HEK293 (cell line): Measurements from ENCODE around the gene AADACL3.

Source experiments
- CTCF ChIA-PET: fragments of 350-600 bp; formaldehyde crosslinking; extraction: SDS; loops from one replicate; lab custom pipeline; 2021; ENCODE audit warnings: antibody characterized with exemption; lab: Yijun Ruan, JAX
- POLR2A ChIA-PET: fragments of 300-600 bp; formaldehyde crosslinking; extraction: SDS; loops from one replicate; lab custom pipeline; 2020; ENCODE audit warnings: antibody characterized with exemption, inconsistent platforms; lab: Yijun Ruan, JAX
- H3K27ac ChIP-seq: fragments of 200-500 bp; sonication (Bioruptor generic); 2 replicates; pipeline ENCODE4 v1.5.1; 2014; ENCODE audit warnings: low read depth, low read length, control low read depth, inconsistent platforms; ENCODE audit errors: extremely low read depth
- H3K36me3 ChIP-seq, 2 experiments: fragments of 200-500 bp in 1 of 2; sonication (Bioruptor generic) in 1 of 2; 1 replicate in 1 of 2; 2 replicates in 1 of 2; pipeline ENCODE4 v1.5.1; 2014 to 2017; ENCODE audit warnings: inconsistent platforms in 2 of 2, low read length in 2 of 2; ENCODE audit not compliant: control insufficient read depth in 2 of 2, insufficient read depth in 1 of 2
- H3K4me1 ChIP-seq: fragments of 200-500 bp; sonication (Bioruptor generic); 2 replicates; pipeline ENCODE4 v1.5.1; 2014; ENCODE audit warnings: mild to moderate bottlenecking, low read length, inconsistent platforms; ENCODE audit not compliant: control insufficient read depth, insufficient read depth
- H3K4me3 ChIP-seq: 2 replicates; pipeline ENCODE4 v1.5.1; 2011; ENCODE audit warnings: low read depth, mild to moderate bottlenecking, control low read depth, low read length, moderate library complexity
- H3K9me3 ChIP-seq: fragments of 200-500 bp; sonication (Bioruptor generic); 2 replicates; pipeline ENCODE4 v1.5.1; 2014; ENCODE audit warnings: low read depth, low read length, inconsistent platforms; ENCODE audit not compliant: control insufficient read depth, insufficient read depth
- FEZF1 ChIP-seq: fragments of 450-650 bp; formaldehyde crosslinking; IDR thresholded peaks from 2 replicates; pipeline ENCODE4 v1.5.1; 2016; ENCODE audit warnings: missing biosample characterization, missing genetic modification characterization
- GLI2 ChIP-seq: fragments of 450-650 bp; formaldehyde crosslinking; IDR thresholded peaks from 2 replicates; pipeline ENCODE4; 2017; ENCODE audit warnings: missing biosample characterization, missing genetic modification characterization, low read depth, borderline replicate concordance
- KLF1 ChIP-seq: fragments of 450-650 bp; formaldehyde crosslinking; IDR thresholded peaks from 2 replicates; pipeline ENCODE4 v1.5.1; 2016; ENCODE audit warnings: missing biosample characterization, missing genetic modification characterization
- KLF8 ChIP-seq: fragments of 450-650 bp; formaldehyde crosslinking; IDR thresholded peaks from 2 replicates; pipeline ENCODE4 v1.5.1; 2016; ENCODE audit warnings: missing biosample characterization, missing genetic modification characterization
- MYNN ChIP-seq: fragments of 450-650 bp; formaldehyde crosslinking; IDR thresholded peaks from 2 replicates; pipeline ENCODE4 v1.5.1; 2016; ENCODE audit warnings: missing biosample characterization, missing genetic modification characterization, borderline replicate concordance
- SETDB1 ChIP-seq: IDR thresholded peaks from one replicate; pipeline ENCODE4 v1.6.1; 2017; ENCODE audit warnings: mild to moderate bottlenecking, low read length, moderate library complexity, mixed read lengths; ENCODE audit not compliant: insufficient read length
- TRIM28 ChIP-seq: IDR thresholded peaks from 2 replicates; pipeline ENCODE4 v1.6.1; 2011; ENCODE audit warnings: low read length, control low read depth, borderline replicate concordance
- ZBTB8A ChIP-seq: fragments of 450-650 bp; formaldehyde crosslinking; IDR thresholded peaks from 2 replicates; pipeline ENCODE4 v1.5.1; 2016; ENCODE audit warnings: missing biosample characterization, missing genetic modification characterization
- ZFP37 ChIP-seq: fragments of 450-650 bp; formaldehyde crosslinking; IDR thresholded peaks from 2 replicates; pipeline ENCODE4 v1.5.1; 2016; ENCODE audit warnings: missing biosample characterization, missing genetic modification characterization
- ZNF146 ChIP-seq: fragments of 450-650 bp; formaldehyde crosslinking; IDR thresholded peaks from 2 replicates; pipeline ENCODE4 v1.5.1; 2016; ENCODE audit warnings: missing biosample characterization, missing genetic modification characterization
- ZNF341 ChIP-seq: fragments of 450-650 bp; formaldehyde crosslinking; IDR thresholded peaks from 2 replicates; pipeline ENCODE4; 2016; ENCODE audit warnings: low read depth, missing biosample characterization, missing genetic modification characterization
- ZNF366 ChIP-seq: fragments of 450-650 bp; formaldehyde crosslinking; conservative IDR thresholded peaks from 2 replicates; pipeline ENCODE4 v1.5.1; 2016; ENCODE audit warnings: missing biosample characterization, missing genetic modification characterization
- ZNF596 ChIP-seq: fragments of 450-650 bp; IDR thresholded peaks from 2 replicates; pipeline ENCODE4 v1.5.0; 2018; ENCODE audit warnings: missing biosample characterization, mild to moderate bottlenecking, missing genetic modification characterization, moderate library complexity
- ZNF629 ChIP-seq: fragments of 450-650 bp; formaldehyde crosslinking; IDR thresholded peaks from 2 replicates; pipeline ENCODE4 v1.5.1; 2017; ENCODE audit warnings: missing biosample characterization, missing genetic modification characterization
- ZNF660 ChIP-seq: fragments of 450-650 bp; IDR thresholded peaks from 2 replicates; pipeline ENCODE4 v1.5.1; 2018; ENCODE audit warnings: missing biosample characterization, mild to moderate bottlenecking, missing genetic modification characterization
- ZNF768 ChIP-seq: fragments of 450-650 bp; formaldehyde crosslinking; IDR thresholded peaks from 2 replicates; pipeline ENCODE4 v1.5.1; 2018; ENCODE audit warnings: missing biosample characterization, mild to moderate bottlenecking, missing genetic modification characterization
- ZNF830 ChIP-seq: fragments of 450-650 bp; IDR thresholded peaks from 2 replicates; pipeline ENCODE4 v1.5.0; 2018; ENCODE audit warnings: missing biosample characterization, missing genetic modification characterization, low read depth, mild to moderate bottlenecking, moderate library complexity
- TF ChIP-seq, protein P1 (sequence below): fragments of 450-650 bp; formaldehyde crosslinking; IDR thresholded peaks from 2 replicates; pipeline ENCODE4 v1.5.1; 2016; ENCODE audit warnings: missing biosample characterization, missing genetic modification characterization, low read depth
- TF ChIP-seq, protein P2 (sequence below): fragments of 450-650 bp; formaldehyde crosslinking; IDR thresholded peaks from 2 replicates; pipeline ENCODE4 v1.5.1; 2016; ENCODE audit warnings: missing biosample characterization, missing genetic modification characterization
- TF ChIP-seq, protein P3 (sequence below): fragments of 450-650 bp; formaldehyde crosslinking; IDR thresholded peaks from 2 replicates; pipeline ENCODE4 v1.5.1; 2016; ENCODE audit warnings: missing biosample characterization, missing genetic modification characterization
- TF ChIP-seq, protein P4 (sequence below): fragments of 450-650 bp; formaldehyde crosslinking; IDR thresholded peaks from 2 replicates; pipeline ENCODE4 v1.5.1; 2017; ENCODE audit warnings: missing biosample characterization, missing genetic modification characterization
- TF ChIP-seq, protein P5 (sequence below): fragments of 450-650 bp; formaldehyde crosslinking; IDR thresholded peaks from 2 replicates; pipeline ENCODE4 v1.5.1; 2017; ENCODE audit warnings: missing biosample characterization, missing genetic modification characterization

Gene AADACL3

DNA sequence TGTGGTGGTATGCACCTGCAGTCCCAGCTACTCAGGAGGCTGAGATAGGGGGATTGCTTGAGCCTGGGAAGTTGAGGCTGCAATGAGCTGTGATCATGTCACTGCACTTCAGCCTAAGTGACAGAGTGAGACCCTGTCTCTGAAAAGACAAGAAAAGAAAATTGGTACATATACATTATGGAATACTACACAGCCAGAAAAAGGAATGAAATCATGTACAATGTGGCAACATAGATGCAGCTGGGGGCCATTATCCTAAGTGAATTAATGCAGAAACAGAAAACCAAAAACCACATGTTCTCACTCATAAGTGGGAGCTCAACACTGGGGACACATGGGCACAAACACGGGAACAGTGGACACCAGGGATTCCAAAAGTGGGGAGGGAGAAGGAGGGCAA, 23.0 kb downstream of the AADACL3 start:
- H3K36me3 ChIP-seq: no peaks in the 10 kb centered on the region
- CTCF ChIA-PET: no interaction called here
- no peaks in the 10 kb centered on the region for H3K4me1 ChIP-seq
- H3K9me3 ChIP-seq: no peaks in the 10 kb centered on the region
- no peak overlapping the region for H3K27ac ChIP-seq
- no peak overlapping the region for H3K4me3 ChIP-seq
- TF ChIP-seq ZNF146 (tag by site-specific recombination): peak; percentile 54; the same call in 1 of the 2 replicates
- TF ChIP-seq MYNN (tag by site-specific recombination): no peak
- POLR2A ChIA-PET: no interaction called here

DNA sequence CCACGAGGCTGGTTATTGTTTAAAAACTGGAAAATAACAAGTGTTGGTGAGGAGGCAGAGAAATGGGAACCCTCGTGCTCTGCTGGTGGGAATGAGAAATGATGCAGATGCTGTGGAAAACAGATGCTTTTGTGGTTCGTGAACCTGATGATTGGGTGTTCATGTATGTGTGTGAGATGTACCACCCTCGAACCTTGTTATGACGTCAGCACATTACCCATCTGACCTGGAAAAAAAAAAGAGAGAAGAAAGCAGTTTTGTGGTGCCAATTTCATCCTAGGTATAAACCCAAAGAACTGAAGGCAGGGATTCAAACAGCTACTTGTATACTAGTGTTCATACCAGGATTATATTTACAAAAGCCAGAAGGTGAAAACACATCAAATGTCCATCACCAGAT, 23.7 kb downstream of the AADACL3 start:
- Histone ChIP-seq H3K36me3 (no peaks in the 10 kb centered on the region), H3K9me3 (no peaks in the 10 kb centered on the region), H3K4me3 (no peak overlapping the region), H3K4me1 (no peaks in the 10 kb centered on the region), H3K27ac (no peak overlapping the region)
- CTCF ChIA-PET: no interaction called here
- TF ChIP-seq, protein P1, sequence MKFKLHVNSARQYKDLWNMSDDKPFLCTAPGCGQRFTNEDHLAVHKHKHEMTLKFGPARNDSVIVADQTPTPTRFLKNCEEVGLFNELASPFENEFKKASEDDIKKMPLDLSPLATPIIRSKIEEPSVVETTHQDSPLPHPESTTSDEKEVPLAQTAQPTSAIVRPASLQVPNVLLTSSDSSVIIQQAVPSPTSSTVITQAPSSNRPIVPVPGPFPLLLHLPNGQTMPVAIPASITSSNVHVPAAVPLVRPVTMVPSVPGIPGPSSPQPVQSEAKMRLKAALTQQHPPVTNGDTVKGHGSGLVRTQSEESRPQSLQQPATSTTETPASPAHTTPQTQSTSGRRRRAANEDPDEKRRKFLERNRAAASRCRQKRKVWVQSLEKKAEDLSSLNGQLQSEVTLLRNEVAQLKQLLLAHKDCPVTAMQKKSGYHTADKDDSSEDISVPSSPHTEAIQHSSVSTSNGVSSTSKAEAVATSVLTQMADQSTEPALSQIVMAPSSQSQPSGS (tag by site-specific recombination): peak; percentile 77
- TF ChIP-seq ZFP37 (tag by site-specific recombination): no peak
- POLR2A ChIA-PET: no interaction called here

DNA sequence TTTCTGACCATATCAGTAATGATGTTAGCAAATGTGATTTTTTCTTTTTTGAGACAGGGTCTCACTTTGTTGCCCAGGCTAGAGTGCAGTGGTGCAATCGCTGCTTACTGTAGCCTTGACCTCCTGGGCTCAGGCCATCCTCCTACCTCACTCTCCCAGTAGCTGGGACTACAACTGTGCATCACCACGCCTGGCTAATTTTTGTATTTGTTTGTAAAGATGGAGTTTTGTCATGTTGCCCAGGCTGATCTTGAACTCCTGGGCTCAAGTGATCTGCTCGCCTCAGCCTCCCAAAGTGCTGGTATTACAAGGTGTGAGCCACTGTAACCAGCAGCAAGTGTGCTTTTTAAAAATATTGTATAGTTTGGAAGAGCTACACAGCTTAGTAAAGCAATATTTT, 26.0 kb downstream of the AADACL3 start:
- no peaks in the 10 kb centered on the region for H3K9me3 ChIP-seq
- H3K4me3 ChIP-seq: no peak overlapping the region
- TF ChIP-seq, protein P2, sequence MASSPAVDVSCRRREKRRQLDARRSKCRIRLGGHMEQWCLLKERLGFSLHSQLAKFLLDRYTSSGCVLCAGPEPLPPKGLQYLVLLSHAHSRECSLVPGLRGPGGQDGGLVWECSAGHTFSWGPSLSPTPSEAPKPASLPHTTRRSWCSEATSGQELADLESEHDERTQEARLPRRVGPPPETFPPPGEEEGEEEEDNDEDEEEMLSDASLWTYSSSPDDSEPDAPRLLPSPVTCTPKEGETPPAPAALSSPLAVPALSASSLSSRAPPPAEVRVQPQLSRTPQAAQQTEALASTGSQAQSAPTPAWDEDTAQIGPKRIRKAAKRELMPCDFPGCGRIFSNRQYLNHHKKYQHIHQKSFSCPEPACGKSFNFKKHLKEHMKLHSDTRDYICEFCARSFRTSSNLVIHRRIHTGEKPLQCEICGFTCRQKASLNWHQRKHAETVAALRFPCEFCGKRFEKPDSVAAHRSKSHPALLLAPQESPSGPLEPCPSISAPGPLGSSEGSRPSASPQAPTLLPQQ (tag by site-specific recombination): no peak
- TF ChIP-seq, protein P3, sequence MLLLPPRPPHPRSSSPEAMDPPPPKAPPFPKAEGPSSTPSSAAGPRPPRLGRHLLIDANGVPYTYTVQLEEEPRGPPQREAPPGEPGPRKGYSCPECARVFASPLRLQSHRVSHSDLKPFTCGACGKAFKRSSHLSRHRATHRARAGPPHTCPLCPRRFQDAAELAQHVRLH: no peak
- no peak for TF ChIP-seq KLF1 (tag by site-specific recombination)
- no peak for TF ChIP-seq KLF8 (tag by site-specific recombination)
- TF ChIP-seq, protein P4, sequence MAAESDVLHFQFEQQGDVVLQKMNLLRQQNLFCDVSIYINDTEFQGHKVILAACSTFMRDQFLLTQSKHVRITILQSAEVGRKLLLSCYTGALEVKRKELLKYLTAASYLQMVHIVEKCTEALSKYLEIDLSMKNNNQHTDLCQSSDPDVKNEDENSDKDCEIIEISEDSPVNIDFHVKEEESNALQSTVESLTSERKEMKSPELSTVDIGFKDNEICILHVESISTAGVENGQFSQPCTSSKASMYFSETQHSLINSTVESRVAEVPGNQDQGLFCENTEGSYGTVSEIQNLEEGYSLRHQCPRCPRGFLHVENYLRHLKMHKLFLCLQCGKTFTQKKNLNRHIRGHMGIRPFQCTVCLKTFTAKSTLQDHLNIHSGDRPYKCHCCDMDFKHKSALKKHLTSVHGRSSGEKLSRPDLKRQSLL (tag by site-specific recombination): no peak
- no peak for TF ChIP-seq ZNF366
- no peak for TF ChIP-seq ZNF768 (tag by site-specific recombination)
- TF ChIP-seq ZNF629: no peak
- H3K4me1 ChIP-seq: no peaks in the 10 kb centered on the region
- no peaks in the 10 kb centered on the region for H3K36me3 ChIP-seq
- no peak overlapping the region for H3K27ac ChIP-seq
- ChIA-PET CTCF (no interaction called here), POLR2A (no interaction called here)

DNA sequence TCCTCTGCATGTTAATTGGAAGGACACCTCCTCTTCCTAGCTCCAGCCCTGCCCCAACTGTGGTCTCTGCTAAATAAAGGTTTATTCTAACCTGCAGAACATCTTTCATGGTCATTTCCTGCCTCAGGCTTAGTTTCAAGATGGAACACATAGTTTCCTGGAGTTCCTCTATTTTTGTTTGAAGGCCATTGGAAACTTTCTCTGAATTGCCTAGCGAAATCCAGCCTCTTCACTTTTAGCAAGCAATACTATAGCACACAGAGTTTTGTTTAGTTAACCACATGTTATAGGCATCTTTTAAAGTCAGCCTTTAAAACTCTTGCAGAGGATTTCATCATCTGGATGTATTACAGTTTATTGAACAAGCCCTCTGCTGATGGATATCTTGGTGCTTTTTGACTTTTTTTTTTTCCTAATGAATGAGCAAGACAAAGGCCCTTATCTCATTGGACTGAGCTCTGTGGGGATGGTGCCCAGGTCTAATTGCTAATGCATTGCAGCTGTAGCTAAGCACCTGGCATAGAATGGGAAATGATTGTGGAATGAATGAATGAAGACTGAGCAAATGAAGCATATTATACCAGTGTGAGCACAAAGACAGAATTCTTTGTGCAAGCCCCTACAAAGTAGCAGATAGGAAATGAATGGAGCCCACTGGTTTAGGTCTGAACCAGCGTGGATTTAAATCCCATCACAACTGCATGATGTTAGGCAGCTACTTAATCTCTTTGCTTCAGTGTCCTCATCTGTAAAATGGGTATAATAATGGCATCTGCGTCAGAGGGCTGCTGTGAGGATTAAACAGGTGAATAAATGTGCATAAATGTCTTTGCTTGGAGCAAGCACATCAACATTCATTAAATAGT, 29.4 kb downstream of the AADACL3 start:
- ChIA-PET CTCF (no interaction called here), POLR2A (no interaction called here)
- no peak overlapping the region for H3K27ac ChIP-seq

More for the DNA sequence above, 29.4 kb downstream of the AADACL3 start:
- H3K36me3 ChIP-seq: no peaks in the 10 kb centered on the region
- no peak overlapping the region for H3K4me3 ChIP-seq
- H3K9me3 ChIP-seq: no peaks in the 10 kb centered on the region
- no peak for TF ChIP-seq ZNF341 (tag by site-specific recombination)
- peak; percentile 29; the same call in 1 of the 2 replicates for TF ChIP-seq FEZF1 (tag by site-specific recombination)
- peak; percentile 68; the same call in 1 of the 2 replicates for TF ChIP-seq TRIM28
- no peak for TF ChIP-seq ZNF596
- peak; percentile 32 for TF ChIP-seq SETDB1
- no peak for TF ChIP-seq ZBTB8A (tag by site-specific recombination)
- TF ChIP-seq, protein P5, sequence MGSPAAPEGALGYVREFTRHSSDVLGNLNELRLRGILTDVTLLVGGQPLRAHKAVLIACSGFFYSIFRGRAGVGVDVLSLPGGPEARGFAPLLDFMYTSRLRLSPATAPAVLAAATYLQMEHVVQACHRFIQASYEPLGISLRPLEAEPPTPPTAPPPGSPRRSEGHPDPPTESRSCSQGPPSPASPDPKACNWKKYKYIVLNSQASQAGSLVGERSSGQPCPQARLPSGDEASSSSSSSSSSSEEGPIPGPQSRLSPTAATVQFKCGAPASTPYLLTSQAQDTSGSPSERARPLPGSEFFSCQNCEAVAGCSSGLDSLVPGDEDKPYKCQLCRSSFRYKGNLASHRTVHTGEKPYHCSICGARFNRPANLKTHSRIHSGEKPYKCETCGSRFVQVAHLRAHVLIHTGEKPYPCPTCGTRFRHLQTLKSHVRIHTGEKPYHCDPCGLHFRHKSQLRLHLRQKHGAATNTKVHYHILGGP (tag by site-specific recombination): peak; percentile 51; the same call in 1 of the 2 replicates
- no peak for TF ChIP-seq GLI2
- TF ChIP-seq ZNF830: no peak
- TF ChIP-seq ZNF660 (tag by site-specific recombination): no peak
- TF ChIP-seq KLF1 (tag by site-specific recombination): no peak
- H3K4me1 ChIP-seq: no peaks in the 10 kb centered on the region
